GM19193 (cell line): Measurements from ENCODE around the gene MAML2.

Source experiments
- POLR2A ChIP-seq: IDR thresholded peaks from 4 replicates; pipeline ENCODE4 v1.6.1; 2011; ENCODE audit not compliant: insufficient read depth, insufficient read length; ENCODE audit errors: extremely low read depth

MAML2 gene

GRCh38 chr11:96073536-96073935 is 269.5 kb downstream of the MAML2 start:
- no peak for TF ChIP-seq POLR2A

GRCh38 chr11:96072592-96072991 is 270.4 kb downstream of the MAML2 start:
- TF ChIP-seq POLR2A: no peak

GRCh38 chr11:96070453-96070852 is 272.5 kb downstream of the MAML2 start:
- TF ChIP-seq POLR2A: no peak

GRCh38 chr11:96067160-96067559 is 275.8 kb downstream of the MAML2 start:
- no peak for TF ChIP-seq POLR2A

- TF ChIP-seq POLR2A: no peak
Observed at GRCh38 chr11:96065379-96065778, 277.6 kb downstream of the MAML2 start.

GRCh38 chr11:96063886-96064285 is 279.1 kb downstream of the MAML2 start:
- TF ChIP-seq POLR2A: no peak

- no peak for TF ChIP-seq POLR2A
Observed at GRCh38 chr11:96063053-96063452, 279.9 kb downstream of the MAML2 start.

- no peak for TF ChIP-seq POLR2A
Observed at GRCh38 chr11:96062134-96062533, 280.9 kb downstream of the MAML2 start.

GRCh38 chr11:96061730-96062129 is 281.3 kb downstream of the MAML2 start:
- TF ChIP-seq POLR2A: no peak

GRCh38 chr11:96061069-96061468 is 281.9 kb downstream of the MAML2 start:
- TF ChIP-seq POLR2A: no peak

- no peak for TF ChIP-seq POLR2A
Observed at GRCh38 chr11:96057502-96057901, 285.5 kb downstream of the MAML2 start.

GRCh38 chr11:96056576-96056975 is 286.4 kb downstream of the MAML2 start:
- TF ChIP-seq POLR2A: no peak

GRCh38 chr11:96055706-96056387 is 287.1 kb downstream of the MAML2 start:
- TF ChIP-seq POLR2A: no peak

GRCh38 chr11:96054870-96055705 is 287.9 kb downstream of the MAML2 start:
- TF ChIP-seq POLR2A: no peak

- TF ChIP-seq POLR2A: no peak
Observed at GRCh38 chr11:96052921-96053651, 289.9 kb downstream of the MAML2 start.
